NCI-H2081 (cell line): ENCODE results near the gene SLC35D3.
A peak's percentile ranks its signal among the peaks of the same experiment; 100 is the strongest.
"Not testable (repeated sequence)": the region's sequence is repeated elsewhere in the genome, so short reads cannot be mapped to it uniquely, and the experiment has no call there.

ENCODE experiments used
- DNase-seq, 2 experiments: peaks; one replicate each; lab custom pipeline; 2025; lab: John Stamatoyannopoulos, UW

SLC35D3 gene

GRCh38 chr6:136923116-136923953 is 1.2 kb downstream of the SLC35D3 start:
- DNase-seq: peak; percentile 58 to 76

DNA sequence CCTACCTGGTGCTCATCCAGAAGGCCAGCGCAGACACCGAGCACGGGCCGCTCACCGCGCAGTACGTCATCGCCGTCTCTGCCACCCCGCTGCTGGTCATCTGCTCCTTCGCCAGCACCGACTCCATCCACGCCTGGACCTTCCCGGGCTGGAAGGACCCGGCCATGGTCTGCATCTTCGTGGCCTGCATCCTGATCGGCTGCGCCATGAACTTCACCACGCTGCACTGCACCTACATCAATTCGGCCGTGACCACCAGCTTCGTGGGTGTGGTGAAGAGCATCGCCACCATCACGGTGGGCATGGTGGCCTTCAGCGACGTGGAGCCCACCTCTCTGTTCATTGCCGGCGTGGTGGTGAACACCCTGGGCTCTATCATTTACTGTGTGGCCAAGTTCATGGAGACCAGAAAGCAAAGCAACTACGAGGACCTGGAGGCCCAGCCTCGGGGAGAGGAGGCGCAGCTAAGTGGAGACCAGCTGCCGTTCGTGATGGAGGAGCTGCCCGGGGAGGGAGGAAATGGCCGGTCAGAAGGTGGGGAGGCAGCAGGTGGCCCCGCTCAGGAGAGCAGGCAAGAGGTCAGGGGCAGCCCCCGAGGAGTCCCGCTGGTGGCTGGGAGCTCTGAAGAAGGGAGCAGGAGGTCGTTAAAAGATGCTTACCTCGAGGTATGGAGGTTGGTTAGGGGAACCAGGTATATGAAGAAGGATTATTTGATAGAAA is 2.0 kb downstream of the SLC35D3 start:
- DNase-seq: peak; percentile 16 to 37

DNA sequence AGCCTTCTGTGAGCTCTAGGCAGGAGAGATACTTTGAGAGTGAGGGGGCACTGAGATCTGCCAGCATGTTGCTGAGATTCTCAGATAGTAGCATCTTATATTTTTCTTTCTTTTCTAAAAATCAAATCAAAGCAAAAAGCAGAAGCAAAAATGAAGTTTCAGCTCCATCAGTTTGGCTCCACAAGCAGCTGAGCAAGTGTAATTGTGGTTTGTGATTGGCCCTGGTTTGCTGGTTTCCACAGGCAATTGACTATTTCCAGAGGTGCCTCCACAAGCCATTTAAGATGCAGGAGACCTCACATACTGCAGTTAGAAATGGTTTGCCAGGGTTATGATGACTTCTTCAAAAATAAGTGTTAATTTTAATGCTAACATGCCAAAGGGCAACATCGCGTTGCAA is 4.3 kb downstream of the SLC35D3 start:
- DNase-seq: no peak

GRCh38 chr6:136927292-136927691 is 5.2 kb downstream of the SLC35D3 start:
- peak; percentile 12 to 54 for DNase-seq

DNA sequence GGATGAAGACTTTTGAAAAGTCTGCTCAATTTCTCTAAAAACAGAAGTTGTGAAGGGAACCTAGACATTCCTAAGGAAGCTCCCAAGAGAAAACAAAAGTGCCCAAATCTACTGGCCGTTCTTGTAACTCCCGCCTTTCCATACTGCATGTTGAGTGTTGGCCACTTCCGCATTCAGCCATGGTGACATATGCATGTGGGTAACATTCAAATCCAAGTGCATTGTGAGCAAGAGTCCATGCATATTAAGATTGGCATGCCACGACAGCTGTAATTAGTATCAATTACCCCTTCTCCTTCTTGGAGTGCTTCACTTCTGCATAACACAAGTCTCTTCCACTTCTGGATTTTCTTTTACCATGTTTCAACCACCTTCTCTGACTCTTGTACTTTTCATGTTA is 8.4 kb downstream of the SLC35D3 start:
- DNase-seq: no peak

DNA sequence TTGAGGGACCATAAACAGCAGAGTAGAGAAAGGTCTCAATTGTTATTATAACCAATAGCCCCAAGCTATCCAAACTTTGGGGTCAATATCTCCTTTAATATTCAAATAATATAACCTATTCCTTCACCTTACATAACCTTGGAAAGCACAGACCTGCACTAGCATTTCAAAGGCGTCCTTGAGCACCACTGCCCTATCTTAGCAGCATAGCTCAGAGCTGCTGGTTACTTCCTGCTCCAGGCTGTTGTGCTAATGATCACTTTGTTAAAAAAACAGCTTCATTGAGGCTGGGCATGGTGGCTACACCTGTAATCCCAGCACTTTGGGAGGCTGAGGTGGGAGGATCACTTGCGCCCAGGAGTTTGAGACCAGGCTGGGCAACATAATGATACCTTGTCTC is 10.5 kb downstream of the SLC35D3 start:
- DNase-seq: no peak

- no peak for DNase-seq
These were observed 23.0 kb downstream of the SLC35D3 start for GRCh38 chr6:136945072-136945471.

DNA sequence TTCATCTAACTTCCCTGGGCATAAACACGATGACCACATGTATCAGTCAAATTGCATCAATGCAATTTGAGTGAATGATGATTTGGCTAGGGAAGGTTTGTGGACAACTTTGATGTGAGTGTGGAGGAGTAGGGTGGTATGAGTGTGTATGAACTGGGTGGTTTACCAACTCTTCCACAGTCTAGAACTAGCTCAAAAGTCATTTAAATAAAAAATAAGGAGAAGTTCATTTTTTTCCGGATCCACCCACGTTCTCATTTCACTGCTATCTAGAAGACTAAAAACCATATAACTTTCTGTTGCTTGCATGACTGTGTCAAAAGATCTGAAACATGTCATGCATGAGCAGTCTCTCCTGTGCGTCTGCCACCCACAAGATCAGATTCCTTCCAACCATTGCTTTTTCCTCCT is 23.6 kb downstream of the SLC35D3 start:
- no peak for DNase-seq

DNA sequence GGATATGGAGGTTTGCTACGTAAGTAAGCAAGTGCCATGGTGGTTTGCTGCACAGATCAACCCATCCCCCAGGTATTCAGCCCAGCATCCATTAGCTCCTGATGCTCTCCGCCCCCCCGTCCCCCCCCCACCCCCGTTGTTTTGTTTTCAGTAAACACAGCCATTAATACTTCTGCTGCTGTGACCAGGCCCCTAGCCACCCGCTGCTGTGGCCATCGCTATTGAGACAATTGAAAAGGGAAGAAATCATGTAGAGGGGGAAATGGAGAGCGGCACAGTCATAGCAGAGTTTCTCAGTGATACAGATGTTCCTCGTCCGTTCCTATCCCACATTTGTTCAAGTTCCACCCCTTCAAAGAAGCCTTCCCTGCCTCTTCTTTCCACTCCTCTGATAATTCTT is 24.9 kb downstream of the SLC35D3 start:
- DNase-seq: no peak

GRCh38 chr6:136949957-136950356 is 27.9 kb downstream of the SLC35D3 start:
- not testable (repeated sequence) for DNase-seq

DNA sequence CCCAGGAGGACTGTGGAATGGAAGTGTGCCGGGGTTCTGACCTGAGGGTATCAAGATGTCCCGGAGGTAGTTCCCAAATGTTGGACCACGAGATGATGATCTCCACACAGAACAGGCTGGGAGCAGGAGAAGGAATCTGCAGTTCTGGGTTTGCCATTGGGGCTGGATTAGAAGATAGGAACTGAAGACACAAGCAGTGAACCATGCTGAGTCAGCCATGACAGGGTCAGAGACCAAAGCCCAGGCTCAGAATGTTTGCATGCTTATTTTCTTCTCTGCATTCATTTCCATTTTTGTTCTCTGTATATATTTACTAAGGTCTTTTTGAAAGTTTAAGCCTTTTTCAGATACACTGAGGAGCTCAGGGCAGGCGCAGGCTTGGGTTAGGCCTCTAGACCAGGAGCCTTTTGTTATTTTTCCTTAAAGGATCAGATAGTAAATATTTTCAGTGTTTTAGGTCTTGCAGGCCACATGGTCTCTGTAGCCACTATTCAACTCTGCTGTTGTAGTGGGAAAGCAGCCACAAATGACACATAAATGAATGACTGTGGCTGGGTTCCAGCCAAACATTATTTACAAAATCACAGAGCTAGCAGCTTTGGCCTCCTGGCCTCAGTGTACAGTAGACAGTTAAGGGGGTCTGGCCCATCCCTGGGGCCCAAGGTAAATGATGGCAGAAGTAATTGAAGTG is 28.5 kb downstream of the SLC35D3 start:
- peak in 1 of 2 experiments; percentile 21 for DNase-seq

GRCh38 chr6:136952714-136953260 is 30.7 kb downstream of the SLC35D3 start:
- DNase-seq: peak; percentile 42 to 69

DNA sequence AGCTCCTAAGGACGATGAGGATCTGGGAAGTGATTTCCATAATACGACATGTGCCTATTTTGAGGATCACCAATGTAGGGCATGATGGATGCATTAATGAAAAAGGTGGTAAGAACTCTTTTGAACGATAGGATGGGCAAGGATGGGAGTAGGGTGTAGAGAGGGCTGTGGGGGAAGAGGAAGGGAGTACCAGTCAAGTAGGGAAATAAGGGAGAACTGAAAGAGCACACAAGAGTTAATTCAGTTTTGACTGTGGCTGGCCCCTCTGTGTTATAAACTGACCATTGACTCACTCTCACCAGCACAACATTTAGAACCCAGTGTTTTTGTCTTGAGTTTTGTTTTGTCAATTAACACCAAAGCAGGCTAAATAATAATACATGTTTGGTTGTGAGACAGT is 33.0 kb downstream of the SLC35D3 start:
- DNase-seq: no peak

DNA sequence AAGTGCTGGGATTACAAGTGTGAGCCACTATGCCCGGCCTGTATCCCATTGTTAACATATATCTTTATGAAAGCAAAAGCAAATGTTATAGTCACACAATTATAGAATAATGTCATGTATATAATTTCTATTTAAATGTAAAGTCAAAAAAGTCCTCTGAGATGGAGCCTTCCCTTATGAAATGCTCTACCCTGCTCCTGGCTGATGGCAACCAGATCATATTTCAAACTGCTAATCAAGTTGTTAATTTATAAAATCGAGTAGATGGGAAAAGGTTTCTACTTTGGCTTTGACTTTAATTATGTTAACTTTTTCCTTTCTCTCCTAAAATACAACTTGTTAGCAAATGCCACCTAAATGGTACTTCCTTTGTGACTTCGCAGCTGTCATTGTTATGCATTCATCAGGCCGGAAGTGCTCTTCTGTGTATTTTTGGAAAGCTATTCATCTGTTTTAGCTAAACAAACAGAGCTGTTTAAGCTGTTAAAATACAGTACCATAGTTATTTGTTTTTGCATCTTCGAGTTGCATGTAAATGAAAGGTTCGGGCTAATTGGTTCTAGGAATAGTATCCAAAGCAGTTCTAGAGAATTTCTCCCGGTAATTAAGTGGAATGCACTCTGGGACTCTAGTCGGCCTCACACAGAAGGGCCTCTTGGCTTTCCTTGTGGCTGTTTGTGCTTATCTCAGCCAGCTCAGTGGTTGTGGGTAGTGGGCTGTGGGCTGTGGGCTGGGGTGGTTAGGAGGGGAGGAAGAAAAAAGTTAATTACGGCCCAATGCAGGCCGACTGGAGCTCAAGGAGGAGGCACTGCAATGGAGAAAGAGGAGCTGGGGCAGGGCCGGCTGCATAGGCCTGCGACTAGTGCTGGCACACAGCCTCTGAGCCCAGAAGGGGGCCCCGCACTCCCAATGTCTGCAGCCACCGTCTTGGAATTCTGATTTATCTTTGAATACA is 34.8 kb downstream of the SLC35D3 start:
- peak; percentile 66 to 94 for DNase-seq

GRCh38 chr6:136958168-136958567 is 36.1 kb downstream of the SLC35D3 start:
- no peak for DNase-seq

DNA sequence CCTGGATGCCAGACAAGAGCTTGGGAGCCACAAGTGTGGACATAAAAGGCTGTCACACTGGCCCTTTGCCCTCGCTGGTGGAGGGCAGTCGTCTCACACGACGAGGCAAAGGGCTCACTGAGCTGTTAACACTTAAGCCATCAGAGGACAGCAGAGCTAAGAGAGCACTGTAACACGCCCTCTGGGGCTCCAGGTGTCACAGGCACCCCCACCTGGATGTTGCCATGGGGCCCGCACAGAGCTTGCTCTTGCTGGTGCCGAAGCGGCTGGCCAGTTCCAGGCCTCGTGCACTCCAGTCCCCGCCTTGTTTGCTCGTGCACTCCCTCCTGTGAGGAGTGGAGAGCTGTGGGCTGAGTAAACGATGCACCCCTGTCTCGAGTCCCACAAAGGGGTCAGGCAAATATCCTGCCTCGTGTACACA is 37.4 kb downstream of the SLC35D3 start:
- peak; percentile 78 to 96 for DNase-seq

DNA sequence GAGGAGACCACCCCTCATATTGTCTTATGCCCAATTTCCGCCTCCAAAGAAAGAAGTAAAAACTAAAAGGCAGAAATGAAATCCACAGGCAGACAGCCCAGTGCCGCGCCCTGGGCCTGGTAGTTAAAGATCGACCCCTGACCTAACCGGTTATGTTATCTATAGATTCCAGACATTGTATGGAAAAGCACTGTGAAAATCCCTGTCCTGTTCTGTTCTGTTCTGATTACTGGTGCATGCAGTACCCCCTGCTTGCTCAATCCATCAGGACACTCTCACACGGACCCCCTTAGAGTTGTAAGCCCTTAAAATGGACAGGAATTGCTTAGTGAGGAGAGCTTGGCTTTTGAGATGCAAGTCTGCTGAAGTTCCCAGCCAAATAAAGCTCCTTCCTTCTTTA is 37.8 kb downstream of the SLC35D3 start:
- not testable (repeated sequence) for DNase-seq

DNA sequence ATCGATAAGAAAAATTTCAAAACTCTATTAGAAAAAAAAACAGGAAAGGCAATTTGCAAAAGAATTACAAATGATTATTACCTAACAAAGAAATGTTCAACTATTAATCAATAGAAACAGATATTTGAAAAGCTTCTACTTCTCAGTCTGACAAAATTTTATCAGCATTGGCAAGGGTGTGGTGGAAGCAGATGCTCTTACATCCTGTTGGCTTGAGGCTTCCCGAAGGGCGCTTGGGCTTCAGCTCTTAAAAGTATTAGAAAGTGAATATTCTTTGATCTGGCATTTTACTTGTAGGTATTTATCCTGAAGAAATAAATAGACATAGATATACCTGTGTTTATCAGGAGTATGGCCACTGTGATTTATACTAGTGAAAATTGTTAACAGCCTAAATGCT is 38.7 kb downstream of the SLC35D3 start:
- DNase-seq: no peak

- DNase-seq: peak in 1 of 2 experiments; percentile 62
These were observed 39.7 kb downstream of the SLC35D3 start for GRCh38 chr6:136961848-136962247.

GRCh38 chr6:136962661-136963060 is 40.6 kb downstream of the SLC35D3 start:
- peak; percentile 89 to 96 for DNase-seq

DNA sequence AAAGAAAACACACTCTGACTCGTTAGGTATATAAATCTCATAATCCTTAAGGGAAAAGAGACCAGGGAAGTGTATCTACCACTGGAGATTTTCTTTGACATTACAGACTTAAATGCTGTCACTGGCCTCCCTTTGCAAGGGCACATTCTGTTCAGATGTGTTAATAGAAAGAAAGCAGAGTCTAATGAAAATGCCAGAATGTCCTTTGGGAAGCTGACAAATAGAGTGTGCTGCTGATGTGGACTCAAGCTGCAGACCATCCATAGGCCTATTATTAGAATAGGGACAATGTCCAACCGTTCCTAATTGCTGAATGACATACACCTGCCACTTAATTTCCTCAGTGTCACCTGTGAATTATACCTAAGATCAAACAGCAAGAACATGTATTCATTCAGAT is 41.2 kb downstream of the SLC35D3 start:
- peak in 1 of 2 experiments; percentile 70 for DNase-seq
